Adrenal gland (tissue), 5 donors: ENCODE data around the gene SH3GLB2.

Experiments used
- CTCF ChIP-seq, 6 experiments: fragments of 450-650 bp in 4 of 6; fragments of 200-600 bp in 2 of 6; sonication (generic) in 1 of 6; IDR thresholded peaks; 1 replicate in 5 of 6; 2 replicates in 1 of 6; pipeline versions ENCODE4 v1.5.1 to v1.8.0; 2016 to 2021; ENCODE audit warnings: antibody characterized with exemption in 6 of 6, mild to moderate bottlenecking in 2 of 6, moderate library complexity in 1 of 6
- POLR2A ChIP-seq, 2 donors: fragments of 450-650 bp; IDR thresholded peaks; one replicate each; pipeline ENCODE4 v1.6.1; 2017; ENCODE audit warnings: antibody characterized with exemption in 2 of 2, mild to moderate bottlenecking in 2 of 2, moderate library complexity in 1 of 2
- donor health status: DM: no; HTN: no; CAD: no.

- TF ChIP-seq CTCF (IDR thresholded peaks at IDR 0.05), result no peak
- TF ChIP-seq POLR2A (IDR thresholded peaks at IDR 0.05), result no peak
These were observed 41.5 kb downstream of the SH3GLB2 start for GRCh38 chr9:128986671-128987070.
